ENCODE measurements around the gene STYXL2. TPM values are rescaled to one million over a fixed set of nuclear protein-coding genes. Genes with fewer than 3 reads are reported as not detected.

Gene STYXL2
- total RNA-seq, 6 experiments from 2014 or later, result 0.12 TPM; not detected in 5

GRCh38 chr1:167136191-167136614, 42.3 kb downstream of the STYXL2 start:
- no peaks in the 10 kb centered on the region for H3K9me3 ChIP-seq
- no peaks in the 10 kb centered on the region for H3K27me3 ChIP-seq
- no peaks in the 10 kb centered on the region for H3K36me3 ChIP-seq
- WGBS (ENCODE audit: insufficient coverage, low coverage, low lambda C conversion rate, missing lambda C conversion rate), result 19% methylated on average over 2 of the region's 2 CpGs
- H3K4me3 ChIP-seq, result no peak overlapping the region
- no peak for DNase-seq
- no peaks in the 10 kb centered on the region for H3K4me1 ChIP-seq
- TF ChIP-seq POLR2A (IDR thresholded peaks at IDR 0.05) (no peak), CTCF (IDR thresholded peaks at IDR 0.05) (no peak)
- intact Hi-C loops (cut with DNase I), result no loop called here
- ATAC-seq, result no peak
- no peak overlapping the region for H3K27ac ChIP-seq

- TF ChIP-seq CTCF (IDR thresholded peaks at IDR 0.05) (no peak), POLR2A (IDR thresholded peaks at IDR 0.05) (no peak)
- no peak overlapping the region for H3K4me3 ChIP-seq
- no peak for ATAC-seq
- intact Hi-C loops (cut with DNase I), result no loop called here
- H3K36me3 ChIP-seq, result no peaks in the 10 kb centered on the region
- no peaks in the 10 kb centered on the region for H3K4me1 ChIP-seq
- 48% methylated on average over 2 of the region's 2 CpGs for WGBS (ENCODE audit: insufficient coverage, low coverage, low lambda C conversion rate, missing lambda C conversion rate)
- H3K9me3 ChIP-seq, result no peaks in the 10 kb centered on the region
- no peak for DNase-seq
- no peaks in the 10 kb centered on the region for H3K27me3 ChIP-seq
- H3K27ac ChIP-seq, result no peak overlapping the region
Observed at GRCh38 chr1:167136806-167137205, 42.9 kb downstream of the STYXL2 start.

DNA sequence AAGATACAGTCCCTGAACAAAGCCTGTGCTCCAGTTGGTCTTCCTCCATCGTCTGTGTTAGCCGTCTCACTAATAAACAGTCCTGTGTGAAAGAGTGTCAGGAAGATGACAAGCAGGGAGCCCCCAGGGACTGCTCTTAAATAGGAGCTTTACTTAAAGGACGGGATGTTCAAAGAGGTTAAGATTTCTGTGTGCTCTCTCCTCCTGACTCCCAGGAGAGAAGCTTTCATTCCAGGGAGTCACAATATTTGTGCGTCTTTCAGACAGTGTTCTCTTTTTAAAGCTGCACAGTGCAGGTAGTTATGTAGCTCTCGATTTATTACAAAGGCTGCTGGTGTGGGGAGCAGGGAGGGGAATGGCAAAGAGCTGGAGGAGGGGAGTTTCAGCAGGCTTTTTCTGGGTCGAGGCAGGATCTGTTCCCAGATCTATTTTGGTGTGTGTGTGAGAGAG, 43.5 kb downstream of the STYXL2 start:
- no peaks in the 10 kb centered on the region for H3K4me1 ChIP-seq
- no peak overlapping the region for H3K27ac ChIP-seq
- 48% methylated on average over 6 of the region's 6 CpGs for WGBS (ENCODE audit: insufficient coverage, low coverage, low lambda C conversion rate, missing lambda C conversion rate)
- intact Hi-C loops (cut with DNase I), result no loop called here
- no peaks in the 10 kb centered on the region for H3K27me3 ChIP-seq
- ATAC-seq, result no peak
- no peak for DNase-seq
- H3K36me3 ChIP-seq, result no peaks in the 10 kb centered on the region
- no peaks in the 10 kb centered on the region for H3K9me3 ChIP-seq
- no peak for TF ChIP-seq CTCF (IDR thresholded peaks at IDR 0.05)
- TF ChIP-seq POLR2A (IDR thresholded peaks at IDR 0.05), result no peak
- H3K4me3 ChIP-seq, result no peak overlapping the region

DNA sequence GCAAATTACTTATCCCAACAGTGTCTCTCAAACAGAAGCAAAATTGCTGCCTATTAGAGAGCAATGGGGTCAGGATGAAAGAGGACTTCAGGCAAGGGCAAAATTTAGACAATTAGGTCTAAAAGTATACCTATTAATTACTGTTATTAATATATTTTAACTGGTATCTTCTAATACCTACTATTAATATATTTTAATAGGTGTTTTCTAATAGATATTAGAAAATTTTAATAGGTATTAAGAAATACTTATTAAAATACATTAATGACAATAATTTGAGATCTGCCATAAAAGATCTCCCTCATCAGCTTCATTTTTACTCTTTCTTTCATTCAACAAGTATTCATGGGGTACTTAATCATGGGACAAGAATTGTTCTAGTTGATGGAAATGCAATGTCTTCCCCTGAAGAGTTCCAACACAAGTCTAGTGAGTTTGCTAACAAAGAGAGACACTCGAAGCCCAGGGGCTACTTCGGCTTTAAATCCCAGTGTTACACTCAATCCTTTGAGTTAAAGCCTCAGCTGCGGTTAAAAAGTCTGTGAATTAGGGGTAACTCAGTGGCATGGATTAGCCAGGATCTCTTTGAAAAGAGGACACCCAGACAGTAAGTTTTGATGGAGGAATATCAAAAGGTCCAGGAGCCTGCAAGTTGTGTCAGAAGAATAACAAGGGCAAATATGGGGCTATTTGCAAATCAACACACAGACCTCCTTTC, 44.1 kb downstream of the STYXL2 start:
- 46% methylated on average over 3 of the region's 3 CpGs for WGBS (ENCODE audit: insufficient coverage, low coverage, low lambda C conversion rate, missing lambda C conversion rate)
- ATAC-seq, result no peak
- intact Hi-C loops (cut with DNase I), result no loop called here

More for the DNA sequence above, 44.1 kb downstream of the STYXL2 start:
- Histone ChIP-seq H3K27ac (no peak overlapping the region), H3K4me3 (no peak overlapping the region), H3K4me1 (no peaks in the 10 kb centered on the region), H3K27me3 (no peaks in the 10 kb centered on the region), H3K36me3 (no peaks in the 10 kb centered on the region), H3K9me3 (no peaks in the 10 kb centered on the region)
- DNase-seq, result no peak
- TF ChIP-seq POLR2A (IDR thresholded peaks at IDR 0.05) (no peak), CTCF (IDR thresholded peaks at IDR 0.05) (no peak)

Measured in right lobe of liver (tissue), 6 donors.